OCI-LY7 (cell line): Measurements from ENCODE around the gene CXCR4.

ENCODE experiments used
- CTCF ChIP-seq: fragments of 200-600 bp; sonication (generic); conservative IDR thresholded peaks from 2 replicates; pipeline ENCODE4 v1.5.1; 2014; ENCODE audit warnings: mild to moderate bottlenecking, antibody characterized with exemption, low read length, moderate library complexity, mixed read lengths
- EZH2phosphoT487 ChIP-seq: fragments of 200-600 bp; sonication (generic); IDR thresholded peaks from 2 replicates; pipeline ENCODE4 v1.6.1; 2018; ENCODE audit warnings: low read depth, borderline replicate concordance, mild to moderate bottlenecking, mixed run types, antibody characterized with exemption, low read length, moderate library complexity, mixed read lengths

GRCh38 chr2:136085453-136086209, 32.3 kb downstream of the CXCR4 start:
- TF ChIP-seq CTCF, result no peak
- TF ChIP-seq EZH2phosphoT487, result no peak
